ENCODE results near the gene SDK1.

Gene SDK1

DNA sequence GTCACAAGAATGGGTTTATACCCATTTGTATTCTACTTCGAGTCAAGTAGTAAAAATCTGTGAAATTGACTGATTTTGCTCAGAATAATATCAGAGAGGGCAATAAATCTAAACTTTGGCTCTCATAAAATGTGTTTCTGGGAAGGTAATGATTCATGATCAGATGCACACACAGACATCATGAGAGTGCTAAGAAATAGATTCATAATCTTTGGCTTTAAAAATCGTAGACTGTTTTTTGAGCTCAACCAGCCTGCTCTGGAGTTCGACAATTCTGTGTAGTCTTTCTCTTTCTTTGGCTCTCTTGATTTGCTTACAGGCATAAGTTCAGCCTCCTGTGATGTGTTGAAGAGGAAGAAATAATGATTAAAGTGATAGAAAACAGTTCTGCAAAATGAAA lies 494.7 kb downstream of the SDK1 start:
- Histone ChIP-seq H3K9me3 (replicated peaks in 1 of 2; ENCODE audit: control insufficient read depth in 2 of 2, insufficient read depth in 1 of 2, low read depth in 1 of 2, low read length in 2 of 2) (peaks cover 0 to 2% of the 10 kb centered on the region in 2 donors), H2BK15ac (ENCODE audit: low read length) (no peak overlapping the region), H3K27ac (replicated peaks; ENCODE audit: low read length) (no peak overlapping the region), H3K18ac (ENCODE audit: low read length) (no peak overlapping the region), H3K23ac (ENCODE audit: low read depth, low read length, poor library complexity) (no peak overlapping the region), H3K4ac (ENCODE audit: low read length) (no peak overlapping the region), H4K8ac (ENCODE audit: low read depth, low read length) (no peak overlapping the region), H2AFZ (ENCODE audit: low read length) (no peak overlapping the region), H4K91ac (ENCODE audit: low read depth, low read length, poor library complexity) (no peak overlapping the region), H2BK12ac (ENCODE audit: low read length) (no peak overlapping the region), H2AK5ac (ENCODE audit: low read depth, low read length) (no peak overlapping the region), H3K4me1 (ENCODE audit: control insufficient read depth in 2 of 2, insufficient read depth in 1 of 2, low read depth in 1 of 2, low read length in 2 of 2) (no peaks in the 10 kb centered on the region), H3K27me3 (ENCODE audit: control insufficient read depth in 3 of 3, insufficient read depth in 3 of 3, low read depth in 1 of 3, low read length in 3 of 3) (no peaks in the 10 kb centered on the region), H3K79me1 (ENCODE audit: low read depth, low read length) (no peaks in the 10 kb centered on the region), H3K9ac (ENCODE audit: low read depth, low read length, poor library complexity) (no peak overlapping the region), H3K36me3 (replicated peaks in 1 of 2; ENCODE audit: control insufficient read depth in 2 of 2, insufficient read depth in 2 of 2, low read length in 2 of 2) (no peaks in the 10 kb centered on the region), H3K4me2 (ENCODE audit: insufficient read depth, low read length, poor library complexity, severe bottlenecking) (no peak overlapping the region), H3K14ac (ENCODE audit: low read length) (no peak overlapping the region), H2BK120ac (ENCODE audit: low read depth, low read length) (no peak overlapping the region), H3K4me3 (ENCODE audit: low read length in 2 of 2) (no peak overlapping the region), H2BK5ac (ENCODE audit: low read length) (no peak overlapping the region)
- DNase-seq (ENCODE audit: low spot score): no peak
- WGBS, 2 donors (ENCODE audit: extremely low coverage in 2 of 2, insufficient read length in 2 of 2, insufficient replicate concordance in 1 of 2): no CpG with 5 or more reads among the region's 3 CpGs

DNA sequence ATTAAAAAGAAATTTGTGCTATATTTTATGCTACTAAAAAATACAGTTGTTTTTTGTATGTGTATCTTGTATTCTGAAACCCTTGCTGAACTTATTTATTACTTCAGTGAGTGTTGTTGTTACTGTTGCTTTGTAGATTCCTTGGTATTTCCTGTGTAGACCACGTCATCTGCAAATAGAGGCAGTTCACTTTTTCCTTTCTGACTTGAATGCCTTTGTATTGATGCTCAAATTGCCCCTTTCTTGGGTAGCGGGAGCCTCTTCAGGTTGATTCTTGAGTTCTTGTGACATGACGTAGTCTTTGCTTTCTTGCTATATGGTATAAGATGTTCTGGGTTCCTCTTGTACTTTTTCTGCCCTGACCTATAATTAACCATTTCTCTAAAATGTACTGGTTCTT lies 504.1 kb downstream of the SDK1 start:
- H3K27me3 ChIP-seq (ENCODE audit: control insufficient read depth in 3 of 3, insufficient read depth in 3 of 3, low read depth in 1 of 3, low read length in 3 of 3): no peaks in the 10 kb centered on the region
- no peak overlapping the region for H3K23ac ChIP-seq (ENCODE audit: low read depth, low read length, poor library complexity)
- no peaks in the 10 kb centered on the region for H3K9me3 ChIP-seq (replicated peaks in 1 of 2; ENCODE audit: control insufficient read depth in 2 of 2, insufficient read depth in 1 of 2, low read depth in 1 of 2, low read length in 2 of 2)
- no peak overlapping the region for H2AFZ ChIP-seq (ENCODE audit: low read length)
- no peaks in the 10 kb centered on the region for H3K4me1 ChIP-seq (ENCODE audit: control insufficient read depth in 2 of 2, insufficient read depth in 1 of 2, low read depth in 1 of 2, low read length in 2 of 2)
- H3K27ac ChIP-seq (replicated peaks; ENCODE audit: low read length): no peak overlapping the region
- H3K79me1 ChIP-seq (ENCODE audit: low read depth, low read length): no peaks in the 10 kb centered on the region
- H3K4me2 ChIP-seq (ENCODE audit: insufficient read depth, low read length, poor library complexity, severe bottlenecking): no peak overlapping the region
- no peak overlapping the region for H4K91ac ChIP-seq (ENCODE audit: low read depth, low read length, poor library complexity)
- no peak overlapping the region for H3K4me3 ChIP-seq (ENCODE audit: low read length in 2 of 2)
- WGBS, 2 donors (ENCODE audit: extremely low coverage in 2 of 2, insufficient read length in 2 of 2, insufficient replicate concordance in 1 of 2): no CpG with 5 or more reads among the region's 3 CpGs
- H2BK12ac ChIP-seq (ENCODE audit: low read length): no peak overlapping the region
- no peaks in the 10 kb centered on the region for H3K36me3 ChIP-seq (replicated peaks in 1 of 2; ENCODE audit: control insufficient read depth in 2 of 2, insufficient read depth in 2 of 2, low read length in 2 of 2)
- H3K14ac ChIP-seq (ENCODE audit: low read length): no peak overlapping the region
- no peak overlapping the region for H3K4ac ChIP-seq (ENCODE audit: low read length)
- no peak overlapping the region for H3K18ac ChIP-seq (ENCODE audit: low read length)
- no peak overlapping the region for H2BK15ac ChIP-seq (ENCODE audit: low read length)
- no peak overlapping the region for H2BK5ac ChIP-seq (ENCODE audit: low read length)
- no peak overlapping the region for H4K8ac ChIP-seq (ENCODE audit: low read depth, low read length)
- no peak for DNase-seq (ENCODE audit: low spot score)
- no peak overlapping the region for H2BK120ac ChIP-seq (ENCODE audit: low read depth, low read length)
- no peak overlapping the region for H3K9ac ChIP-seq (ENCODE audit: low read depth, low read length, poor library complexity)
- H2AK5ac ChIP-seq (ENCODE audit: low read depth, low read length): no peak overlapping the region

DNA sequence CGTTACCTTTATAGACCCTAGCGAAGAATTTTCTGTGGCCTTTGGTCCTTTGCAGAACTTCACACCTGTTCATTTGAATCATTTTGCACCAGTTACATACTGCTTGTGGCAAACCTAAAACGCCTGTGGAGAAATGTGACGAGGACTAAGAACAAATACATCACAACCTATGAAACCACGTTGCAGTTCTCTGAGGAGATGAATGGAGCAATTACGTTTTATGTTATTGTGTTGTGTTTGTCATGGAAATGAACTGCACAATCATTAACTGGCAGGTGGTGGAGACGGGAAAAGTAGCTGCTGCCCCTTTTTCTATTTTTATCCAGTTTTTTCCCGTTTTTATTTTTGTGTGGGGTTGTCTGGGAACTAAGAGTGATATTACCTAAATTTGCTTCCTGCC lies 505.5 kb downstream of the SDK1 start:
- Histone ChIP-seq H3K14ac (ENCODE audit: low read length) (no peak overlapping the region), H2BK15ac (ENCODE audit: low read length) (no peak overlapping the region), H3K4me3 (ENCODE audit: low read length in 2 of 2) (no peak overlapping the region), H3K36me3 (replicated peaks in 1 of 2; ENCODE audit: control insufficient read depth in 2 of 2, insufficient read depth in 2 of 2, low read length in 2 of 2) (no peaks in the 10 kb centered on the region), H3K4me2 (ENCODE audit: insufficient read depth, low read length, poor library complexity, severe bottlenecking) (no peak overlapping the region), H3K18ac (ENCODE audit: low read length) (no peak overlapping the region), H3K79me1 (ENCODE audit: low read depth, low read length) (no peaks in the 10 kb centered on the region), H2BK12ac (ENCODE audit: low read length) (no peak overlapping the region), H4K91ac (ENCODE audit: low read depth, low read length, poor library complexity) (no peak overlapping the region), H2AK5ac (ENCODE audit: low read depth, low read length) (no peak overlapping the region), H3K27ac (replicated peaks; ENCODE audit: low read length) (no peak overlapping the region), H3K23ac (ENCODE audit: low read depth, low read length, poor library complexity) (no peak overlapping the region), H2BK120ac (ENCODE audit: low read depth, low read length) (no peak overlapping the region), H3K9ac (ENCODE audit: low read depth, low read length, poor library complexity) (no peak overlapping the region), H3K4me1 (ENCODE audit: control insufficient read depth in 2 of 2, insufficient read depth in 1 of 2, low read depth in 1 of 2, low read length in 2 of 2) (no peaks in the 10 kb centered on the region), H3K27me3 (ENCODE audit: control insufficient read depth in 3 of 3, insufficient read depth in 3 of 3, low read depth in 1 of 3, low read length in 3 of 3) (no peaks in the 10 kb centered on the region), H2BK5ac (ENCODE audit: low read length) (no peak overlapping the region), H3K9me3 (replicated peaks in 1 of 2; ENCODE audit: control insufficient read depth in 2 of 2, insufficient read depth in 1 of 2, low read depth in 1 of 2, low read length in 2 of 2) (no peaks in the 10 kb centered on the region), H3K4ac (ENCODE audit: low read length) (no peak overlapping the region), H4K8ac (ENCODE audit: low read depth, low read length) (no peak overlapping the region), H2AFZ (ENCODE audit: low read length) (no peak overlapping the region)
- no CpG with 5 or more reads among the region's 8 CpGs for WGBS, 2 donors (ENCODE audit: extremely low coverage in 2 of 2, insufficient read length in 2 of 2, insufficient replicate concordance in 1 of 2)
- DNase-seq (ENCODE audit: low spot score): no peak

DNA sequence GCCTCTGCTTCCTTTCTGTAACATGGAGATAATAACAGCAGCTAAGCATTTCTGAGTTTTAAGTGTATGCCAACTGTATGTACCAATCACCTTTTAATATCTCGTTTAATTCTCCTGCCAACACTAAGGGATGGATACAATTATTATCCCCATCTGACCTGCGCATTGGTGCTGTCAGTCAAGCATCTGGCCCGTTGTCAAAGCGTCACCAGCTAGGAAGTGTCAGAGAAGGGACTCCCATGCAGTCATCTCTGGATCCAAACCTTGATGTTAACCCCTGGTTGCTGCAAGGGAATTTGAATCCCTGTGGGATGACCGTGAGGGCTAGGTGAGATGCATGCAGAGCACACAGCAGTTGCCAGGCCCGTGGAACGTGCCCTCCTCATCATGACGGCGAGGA lies 506.8 kb downstream of the SDK1 start:
- Histone ChIP-seq H3K9ac (ENCODE audit: low read depth, low read length, poor library complexity) (no peak overlapping the region), H4K91ac (ENCODE audit: low read depth, low read length, poor library complexity) (no peak overlapping the region), H2BK5ac (ENCODE audit: low read length) (no peak overlapping the region), H3K4me1 (ENCODE audit: control insufficient read depth in 2 of 2, insufficient read depth in 1 of 2, low read depth in 1 of 2, low read length in 2 of 2) (no peaks in the 10 kb centered on the region), H3K79me1 (ENCODE audit: low read depth, low read length) (no peaks in the 10 kb centered on the region), H3K4ac (ENCODE audit: low read length) (no peak overlapping the region), H2BK12ac (ENCODE audit: low read length) (no peak overlapping the region), H3K14ac (ENCODE audit: low read length) (no peak overlapping the region), H3K27me3 (ENCODE audit: control insufficient read depth in 3 of 3, insufficient read depth in 3 of 3, low read depth in 1 of 3, low read length in 3 of 3) (no peaks in the 10 kb centered on the region), H3K9me3 (replicated peaks in 1 of 2; ENCODE audit: control insufficient read depth in 2 of 2, insufficient read depth in 1 of 2, low read depth in 1 of 2, low read length in 2 of 2) (no peaks in the 10 kb centered on the region), H4K8ac (ENCODE audit: low read depth, low read length) (no peak overlapping the region), H3K4me2 (ENCODE audit: insufficient read depth, low read length, poor library complexity, severe bottlenecking) (no peak overlapping the region), H2BK15ac (ENCODE audit: low read length) (no peak overlapping the region), H3K18ac (ENCODE audit: low read length) (no peak overlapping the region), H2AFZ (ENCODE audit: low read length) (no peak overlapping the region), H3K36me3 (replicated peaks in 1 of 2; ENCODE audit: control insufficient read depth in 2 of 2, insufficient read depth in 2 of 2, low read length in 2 of 2) (no peaks in the 10 kb centered on the region), H3K23ac (ENCODE audit: low read depth, low read length, poor library complexity) (no peak overlapping the region), H2BK120ac (ENCODE audit: low read depth, low read length) (no peak overlapping the region), H2AK5ac (ENCODE audit: low read depth, low read length) (no peak overlapping the region), H3K4me3 (ENCODE audit: low read length in 2 of 2) (no peak overlapping the region), H3K27ac (replicated peaks; ENCODE audit: low read length) (no peak overlapping the region)
- WGBS, 2 donors (ENCODE audit: extremely low coverage in 2 of 2, insufficient read length in 2 of 2, insufficient replicate concordance in 1 of 2): no CpG with 5 or more reads among the region's 9 CpGs
- no peak for DNase-seq (ENCODE audit: low spot score)
